Measurements from ENCODE around the gene MKRN2OS. TPM values are rescaled to one million over a fixed set of nuclear protein-coding genes. Genes with fewer than 3 reads are reported as not detected.

Gene MKRN2OS
- total RNA-seq, 3 donors from 2014 or later: 1.0 to 3.6 TPM; not detected in 1

- no peaks in the 10 kb centered on the region for H3K27me3 ChIP-seq
- no peak for DNase-seq (ENCODE audit: low spot score in 2 of 2)
- H3K27ac ChIP-seq: no peak overlapping the region
- no peak overlapping the region for H3K4me3 ChIP-seq
- H3K4me1 ChIP-seq: no peaks in the 10 kb centered on the region
- intact Hi-C loops (cut with DNase I; ENCODE audit: low total_unique reads): no loop called here
- H3K36me3 ChIP-seq: no peaks in the 10 kb centered on the region
- H3K9me3 ChIP-seq: no peaks in the 10 kb centered on the region
- TF ChIP-seq CTCF (IDR thresholded peaks at IDR 0.05) (no peak), POLR2A (IDR thresholded peaks at IDR 0.05) (no peak), POLR2AphosphoS5 (IDR thresholded peaks at IDR 0.05) (no peak)
Measured at GRCh38 chr3:12527757-12528143, 17.5 kb downstream of the MKRN2OS start.

GRCh38 chr3:12522721-12523120 is 22.6 kb downstream of the MKRN2OS start:
- Histone ChIP-seq H3K4me3 (no peak overlapping the region), H3K4me1 (no peaks in the 10 kb centered on the region), H3K9me3 (no peaks in the 10 kb centered on the region), H3K27me3 (no peaks in the 10 kb centered on the region), H3K27ac (no peak overlapping the region), H3K36me3 (no peaks in the 10 kb centered on the region)
- DNase-seq (ENCODE audit: low spot score in 2 of 2): no peak
- intact Hi-C loops (cut with DNase I; ENCODE audit: low total_unique reads): no loop called here
- no peak for TF ChIP-seq POLR2AphosphoS5 (IDR thresholded peaks at IDR 0.05)
- TF ChIP-seq CTCF (IDR thresholded peaks at IDR 0.05): no peak
- no peak for TF ChIP-seq POLR2A (IDR thresholded peaks at IDR 0.05)

GRCh38 chr3:12521010-12521409 is 24.3 kb downstream of the MKRN2OS start:
- intact Hi-C loops (cut with DNase I; ENCODE audit: low total_unique reads): no loop called here
- Histone ChIP-seq H3K36me3 (no peaks in the 10 kb centered on the region), H3K4me1 (no peaks in the 10 kb centered on the region), H3K27ac (no peak overlapping the region), H3K9me3 (no peaks in the 10 kb centered on the region), H3K27me3 (no peaks in the 10 kb centered on the region), H3K4me3 (no peak overlapping the region)
- TF ChIP-seq POLR2AphosphoS5 (IDR thresholded peaks at IDR 0.05): no peak
- DNase-seq (ENCODE audit: low spot score in 2 of 2): no peak

- Histone ChIP-seq H3K36me3 (no peaks in the 10 kb centered on the region), H3K4me1 (no peaks in the 10 kb centered on the region), H3K4me3 (no peak overlapping the region), H3K27me3 (no peaks in the 10 kb centered on the region), H3K27ac (no peak overlapping the region), H3K9me3 (no peaks in the 10 kb centered on the region)
- no peak for TF ChIP-seq POLR2A (IDR thresholded peaks at IDR 0.05)
- TF ChIP-seq CTCF (IDR thresholded peaks at IDR 0.05): no peak
- intact Hi-C loops (cut with DNase I; ENCODE audit: low total_unique reads): no loop called here
- no peak for DNase-seq (ENCODE audit: low spot score in 2 of 2)
Measured at GRCh38 chr3:12518261-12519028, 26.9 kb downstream of the MKRN2OS start.

- DNase-seq (ENCODE audit: low spot score in 2 of 2): no peak
- intact Hi-C loops (cut with DNase I; ENCODE audit: low total_unique reads): no loop called here
Measured at GRCh38 chr3:12516873-12517272, 28.4 kb downstream of the MKRN2OS start.

More at GRCh38 chr3:12516873-12517272, 28.4 kb downstream of the MKRN2OS start:
- Histone ChIP-seq H3K36me3 (no peaks in the 10 kb centered on the region), H3K4me3 (no peak overlapping the region), H3K4me1 (no peaks in the 10 kb centered on the region), H3K27ac (no peak overlapping the region), H3K9me3 (no peaks in the 10 kb centered on the region), H3K27me3 (no peaks in the 10 kb centered on the region)
- TF ChIP-seq CTCF (IDR thresholded peaks at IDR 0.05) (no peak), POLR2AphosphoS5 (IDR thresholded peaks at IDR 0.05) (no peak), POLR2A (IDR thresholded peaks at IDR 0.05) (no peak)

Measured in breast epithelium (tissue), 4 donors.